Erythroblast (primary cell): ENCODE data around the gene P2RX3.

Experiments used
- GATA1 ChIP-seq: IDR thresholded peaks from 2 replicates; pipeline ENCODE4 v1.6.1; 2011; ENCODE audit warnings: low read depth, mild to moderate bottlenecking, control low read depth, low read length, moderate library complexity
- POLR2A ChIP-seq: IDR thresholded peaks from 2 replicates; pipeline ENCODE4 v1.6.1; 2011; ENCODE audit warnings: mild to moderate bottlenecking, low read length

GRCh38 chr11:57310630-57311086 is 27.5 kb upstream of the P2RX3 start:
- TF ChIP-seq POLR2A (no peak), GATA1 (no peak)
